ENCODE data around the gene NUP214. TPM values are rescaled to one million over a fixed set of nuclear protein-coding genes. Genes with fewer than 3 reads are reported as not detected.
"Not testable (repeated sequence)": the region's sequence is repeated elsewhere in the genome, so short reads cannot be mapped to it uniquely, and the experiment has no call there.

NUP214 gene
- total and polyA plus RNA-seq, 7 donors = 11.8 to 28.1 (median 20.1) TPM

DNA sequence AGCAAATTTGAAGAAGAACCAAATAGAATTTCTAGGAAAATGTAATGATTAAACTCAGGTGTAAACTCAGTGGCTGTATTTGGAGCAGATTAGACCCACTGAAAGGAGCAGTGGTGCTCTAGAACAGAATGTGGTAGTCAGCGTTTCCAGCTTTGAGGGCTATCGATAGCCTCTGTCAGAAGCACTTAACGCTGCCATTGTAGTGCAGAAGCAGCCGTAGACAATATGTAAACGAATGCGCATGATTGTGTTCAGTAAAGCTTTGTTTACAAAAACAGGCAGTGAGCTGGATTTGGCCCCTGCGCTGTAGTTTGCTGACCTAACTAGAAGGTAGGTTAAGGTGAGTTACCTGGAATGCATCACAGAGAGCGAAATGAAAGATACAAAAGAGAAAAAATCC, 78.9 kb downstream of the NUP214 start:
- intact Hi-C loops (cut with DNase I) = loop anchor here in 1 of 2 donors (10.0 kb wide), 1 partner anchor 59 kb away; no protein-coding TSS in a partner anchor
- Histone ChIP-seq H3K4me1 (no peaks in the 10 kb centered on the region), H3K9me3 (no peaks in the 10 kb centered on the region), H3K4me3 (no peak overlapping the region), H3K27ac (no peak overlapping the region), H3K36me3 (ENCODE audit: insufficient read depth in 1 of 2, low read depth in 1 of 2) (peaks cover 8 to 92% of the 10 kb centered on the region in 2 donors), H3K27me3 (ENCODE audit: insufficient read depth in 3 of 3, low read length in 2 of 3) (no peaks in the 10 kb centered on the region)
- TF ChIP-seq, protein P1, sequence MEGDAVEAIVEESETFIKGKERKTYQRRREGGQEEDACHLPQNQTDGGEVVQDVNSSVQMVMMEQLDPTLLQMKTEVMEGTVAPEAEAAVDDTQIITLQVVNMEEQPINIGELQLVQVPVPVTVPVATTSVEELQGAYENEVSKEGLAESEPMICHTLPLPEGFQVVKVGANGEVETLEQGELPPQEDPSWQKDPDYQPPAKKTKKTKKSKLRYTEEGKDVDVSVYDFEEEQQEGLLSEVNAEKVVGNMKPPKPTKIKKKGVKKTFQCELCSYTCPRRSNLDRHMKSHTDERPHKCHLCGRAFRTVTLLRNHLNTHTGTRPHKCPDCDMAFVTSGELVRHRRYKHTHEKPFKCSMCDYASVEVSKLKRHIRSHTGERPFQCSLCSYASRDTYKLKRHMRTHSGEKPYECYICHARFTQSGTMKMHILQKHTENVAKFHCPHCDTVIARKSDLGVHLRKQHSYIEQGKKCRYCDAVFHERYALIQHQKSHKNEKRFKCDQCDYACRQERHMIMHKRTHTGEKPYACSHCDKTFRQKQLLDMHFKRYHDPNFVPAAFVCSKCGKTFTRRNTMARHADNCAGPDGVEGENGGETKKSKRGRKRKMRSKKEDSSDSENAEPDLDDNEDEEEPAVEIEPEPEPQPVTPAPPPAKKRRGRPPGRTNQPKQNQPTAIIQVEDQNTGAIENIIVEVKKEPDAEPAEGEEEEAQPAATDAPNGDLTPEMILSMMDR (IDR thresholded peaks at IDR 0.05) = no peak
- ATAC-seq (no peak), DNase-seq (no peak)
- 87 to 89% (median 88%) methylated on average over 8 of the region's 8 CpGs for WGBS, 3 donors

DNA sequence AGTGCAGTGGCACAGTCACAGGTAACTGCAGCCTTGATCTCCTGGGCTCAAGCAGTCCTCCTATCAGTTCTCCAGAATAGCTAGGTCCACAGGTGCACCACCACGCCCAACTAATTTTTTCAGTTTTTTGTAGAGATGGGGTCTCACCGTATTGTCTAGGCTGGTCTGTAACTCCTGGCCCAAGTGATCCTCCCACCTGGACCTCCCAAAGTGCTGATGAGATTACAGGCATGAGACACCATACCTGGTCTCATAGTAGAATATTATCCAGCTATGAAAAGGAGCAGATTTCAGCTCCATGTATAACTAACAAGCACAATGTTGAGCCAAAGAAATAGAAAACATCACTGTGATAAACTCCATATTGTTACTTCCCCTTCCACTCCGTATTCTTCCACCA, 81.1 kb downstream of the NUP214 start:
- Histone ChIP-seq H3K4me3 (no peak overlapping the region), H3K9me3 (peaks cover under 1% of the 10 kb centered on the region), H3K4me1 (no peaks in the 10 kb centered on the region), H3K27ac (no peak overlapping the region), H3K36me3 (ENCODE audit: insufficient read depth in 1 of 2, low read depth in 1 of 2) (peaks cover 8 to 76% of the 10 kb centered on the region in 2 donors), H3K27me3 (ENCODE audit: insufficient read depth in 3 of 3, low read length in 2 of 3) (no peaks in the 10 kb centered on the region)
- no peak for DNase-seq
- intact Hi-C loops (cut with DNase I) = loop anchor here in 1 of 2 donors (10.0 kb wide), 1 partner anchor 62 kb away; no protein-coding TSS in a partner anchor
- WGBS, 3 donors = 94 to 95% (median 95%) methylated on average over 3 of the region's 3 CpGs
- ATAC-seq = no peak
- TF ChIP-seq, protein P1 (IDR thresholded peaks at IDR 0.05) = no peak

DNA sequence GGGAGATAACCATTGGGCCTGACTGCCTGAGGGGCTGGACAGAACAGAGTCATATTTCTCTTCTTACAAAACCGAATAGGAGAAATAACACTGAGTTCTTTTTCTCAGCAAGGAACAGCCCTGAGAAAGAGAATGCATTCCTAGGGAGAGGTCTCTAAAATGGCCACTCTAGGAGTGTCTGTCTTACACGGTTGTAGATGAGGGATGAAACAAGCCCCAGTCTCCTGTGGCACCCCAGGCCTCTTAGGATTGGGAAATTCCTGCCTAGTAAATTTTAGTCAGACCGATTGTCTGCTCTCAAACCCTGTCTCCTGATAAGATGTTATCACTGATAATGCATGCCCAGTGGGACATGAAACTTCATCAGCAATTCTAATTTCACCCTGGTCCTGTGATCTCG, 86.5 kb downstream of the NUP214 start:
- DNase-seq; H3K27me3 ChIP-seq (ENCODE audit: insufficient read depth in 3 of 3, low read length in 2 of 3); H3K27ac ChIP-seq; ATAC-seq; H3K4me3 ChIP-seq; H3K4me1 ChIP-seq; intact Hi-C loops (cut with DNase I): not testable (repeated sequence)
- H3K9me3 ChIP-seq = peaks cover 11% of the 10 kb centered on the region
- peaks cover 3 to 24% of the 10 kb centered on the region in 2 donors for H3K36me3 ChIP-seq (ENCODE audit: insufficient read depth in 1 of 2, low read depth in 1 of 2)
- 93 to 97% (median 96%) methylated on average over 4 of the region's 4 CpGs for WGBS, 3 donors

DNA sequence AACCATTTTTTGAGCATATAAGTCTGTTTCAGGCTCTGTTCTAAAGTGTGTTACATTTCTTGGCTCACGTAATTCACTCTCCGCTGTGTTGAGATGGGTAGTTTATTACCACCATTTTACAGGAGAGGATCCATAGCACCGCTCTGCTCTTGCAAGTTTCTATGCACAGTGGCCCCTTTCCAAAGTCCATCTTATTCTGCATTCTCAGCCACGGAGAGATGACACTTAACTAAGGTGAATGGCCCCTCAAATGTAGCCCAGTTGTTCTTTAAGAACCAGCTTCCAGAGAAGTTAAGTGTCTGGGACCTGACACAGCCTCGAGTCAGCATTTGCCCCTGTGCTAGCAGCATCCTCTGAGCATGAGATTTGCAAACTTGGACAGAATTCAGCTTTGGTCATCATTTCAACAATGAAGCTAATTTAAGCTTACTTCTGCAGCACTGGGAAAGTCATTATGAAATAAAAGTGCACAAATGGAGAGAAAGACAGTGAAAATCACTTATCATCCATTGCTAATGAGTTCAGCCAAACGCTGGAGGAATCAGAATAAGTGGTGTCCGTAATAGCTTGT, 89.0 kb downstream of the NUP214 start:
- Histone ChIP-seq H3K9me3 (peaks cover 11% of the 10 kb centered on the region), H3K27ac (no peak overlapping the region), H3K4me3 (no peak overlapping the region), H3K27me3 (ENCODE audit: insufficient read depth in 3 of 3, low read length in 2 of 3) (no peaks in the 10 kb centered on the region), H3K4me1 (peaks cover 10% of the 10 kb centered on the region), H3K36me3 (ENCODE audit: insufficient read depth in 1 of 2, low read depth in 1 of 2) (peaks cover 3 to 14% of the 10 kb centered on the region in 2 donors)
- intact Hi-C loops (cut with DNase I) = no loop called here
- ATAC-seq (no peak), DNase-seq (no peak)
- WGBS, 3 donors = 63 to 74% (median 74%) methylated on average over 7 of the region's 7 CpGs
- TF ChIP-seq, protein P1 (IDR thresholded peaks at IDR 0.05) = no peak

- Histone ChIP-seq H3K27me3 (ENCODE audit: insufficient read depth in 3 of 3, low read length in 2 of 3) (no peaks in the 10 kb centered on the region), H3K4me3 (no peak overlapping the region), H3K27ac (no peak overlapping the region), H3K9me3 (peaks cover 11% of the 10 kb centered on the region), H3K36me3 (ENCODE audit: insufficient read depth in 1 of 2, low read depth in 1 of 2) (peaks cover 3 to 15% of the 10 kb centered on the region in 2 donors), H3K4me1 (peaks cover 10% of the 10 kb centered on the region)
- ATAC-seq = no peak
- 53 to 62% (median 54%) methylated on average over 4 of the region's 4 CpGs for WGBS, 3 donors
- intact Hi-C loops (cut with DNase I) = no loop called here
- DNase-seq = no peak
- TF ChIP-seq, protein P1 (IDR thresholded peaks at IDR 0.05) = no peak
These were observed 89.5 kb downstream of the NUP214 start for GRCh38 chr9:131214876-131215275.
